HG02678 (cell line): ENCODE results near the gene PRELID1.

Experiments
- ATAC-seq: cut with Tn5 transposase; IDR thresholded peaks from one replicate; pipeline ENCODE4 v1.9.1; 2021; ENCODE audit warnings: mild to moderate bottlenecking, moderate library complexity; ENCODE audit not compliant: unreplicated experiment

The PRELID1 gene

GRCh38 chr5:177355162-177355867, 51.7 kb downstream of the PRELID1 start:
- no peak for ATAC-seq

GRCh38 chr5:177355868-177356168, 52.2 kb downstream of the PRELID1 start:
- ATAC-seq = no peak
